Sigmoid colon (tissue), 7 donors: ENCODE results near the gene ABHD12B. TPM values are rescaled to one million over a fixed set of nuclear protein-coding genes. Genes with fewer than 3 reads are reported as not detected.

Experiments
- DNase-seq: peaks from one replicate; pipeline ENCODE4 v3.0.0-alpha.2; 2019
- H3K27ac ChIP-seq, 4 donors: fragments of 200-600 bp; sonication (generic); one replicate each; pipeline ENCODE4 v1.5.1; 2016 to 2019; ENCODE audit warnings: mild to moderate bottlenecking in 1 of 4
- H3K27me3 ChIP-seq, 3 donors: fragments of 200-600 bp; sonication (generic); one replicate each; pipeline ENCODE4 v1.5.1; 2019; ENCODE audit warnings: mild to moderate bottlenecking in 1 of 3
- H3K36me3 ChIP-seq, 4 donors: fragments of 200-600 bp; sonication (generic); one replicate each; pipeline ENCODE4 v1.5.1; 2016 to 2019
- H3K4me1 ChIP-seq, 4 donors: fragments of 200-600 bp; sonication (generic); one replicate each; pipeline ENCODE4 v1.5.1; 2017 to 2019
- H3K4me3 ChIP-seq, 4 donors: fragments of 200-600 bp; sonication (generic); one replicate each; pipeline ENCODE4 v1.5.1; 2017 to 2019; ENCODE audit warnings: mild to moderate bottlenecking in 2 of 4, moderate library complexity in 1 of 4
- H3K9me3 ChIP-seq, 4 donors: fragments of 200-600 bp in 3 of 4; sonication (generic) in 3 of 4; one replicate each; pipeline versions ENCODE4 v1.5.1 to v1.6.1; 2013 to 2019
- CTCF ChIP-seq, 4 experiments: fragments of 450-650 bp in 3 of 4; fragments of 200-600 bp in 1 of 4; IDR thresholded peaks; one replicate each; pipeline ENCODE4 v1.5.1; 2016 to 2019; ENCODE audit warnings: antibody characterized with exemption in 4 of 4, mild to moderate bottlenecking in 3 of 4, moderate library complexity in 2 of 4
- EP300 ChIP-seq, 4 donors: sonication (generic); formaldehyde crosslinking; IDR thresholded peaks; one replicate each; pipeline ENCODE4 v1.6.1; 2017; ENCODE audit warnings: antibody characterized with exemption in 4 of 4
- POLR2A ChIP-seq, 2 donors: fragments of 450-650 bp; IDR thresholded peaks; one replicate each; pipeline ENCODE4 v1.6.1; 2016; ENCODE audit warnings: antibody characterized with exemption in 2 of 2, mild to moderate bottlenecking in 2 of 2, moderate library complexity in 2 of 2
- POLR2AphosphoS5 ChIP-seq, 4 donors: sonication (generic); formaldehyde crosslinking; IDR thresholded peaks; one replicate each; pipeline ENCODE4 v1.6.1; 2017; ENCODE audit warnings: antibody characterized with exemption in 4 of 4
- WGBS, 2 donors: extraction: QIAGEN DNeasy Blood & Tissue Kit; methylation state at CpG; one replicate each; pipeline ENCODE4 v1.1.7; 2013; 5-methylcytosine and 5-hydroxymethylcytosine counted together
- intact Hi-C: fragments of 100-400 bp; cut with DNase I; formaldehyde crosslinking; loops from one replicate; pipeline ENCODE4 v1.15.1; 2023
- polyA plus RNA-seq, 3 donors: library from polyadenylated mRNA; stranded (reverse); fragments of 200-250 nt; gene quantifications; one replicate each; pipeline ENCODE4 v1.2.3, GENCODE V29; 2013
- total RNA-seq, 4 donors: library from RNA; depleted of rRNA; stranded (reverse); fragments of >200 nt; gene quantifications; one replicate each; pipeline ENCODE4 v1.1.0, GENCODE V29; 2016
- donor health status: healthy with polysubstance abuse.
- donor health status: Bipolar disorder and iron deficiency.
- donor health status: healthy.

ABHD12B gene
- total and polyA plus RNA-seq, 7 donors: 5.3 to 9.3 (median 6.0) TPM; not detected in 4

- no peak for DNase-seq
- H3K4me3 ChIP-seq: no peak overlapping the region
- H3K36me3 ChIP-seq: no peaks in the 10 kb centered on the region
- intact Hi-C loops: no loop called here
- H3K27ac ChIP-seq: no peak overlapping the region
- no peaks in the 10 kb centered on the region for H3K4me1 ChIP-seq
- 20 to 41% methylated on average over 1 of the region's 1 CpG for WGBS, 2 donors
- TF ChIP-seq CTCF (IDR thresholded peaks at IDR 0.05) (no peak), POLR2A (IDR thresholded peaks at IDR 0.05) (no peak), EP300 (IDR thresholded peaks at IDR 0.05) (no peak), POLR2AphosphoS5 (IDR thresholded peaks at IDR 0.05) (no peak)
- H3K27me3 ChIP-seq: no peaks in the 10 kb centered on the region
- no peaks in the 10 kb centered on the region for H3K9me3 ChIP-seq
Observed at GRCh38 chr14:50839048-50839447, 32.8 kb upstream of the ABHD12B start.

- Histone ChIP-seq H3K27ac (no peak overlapping the region), H3K4me3 (no peak overlapping the region), H3K27me3 (no peaks in the 10 kb centered on the region), H3K9me3 (no peaks in the 10 kb centered on the region), H3K36me3 (no peaks in the 10 kb centered on the region), H3K4me1 (no peaks in the 10 kb centered on the region)
- no peak for TF ChIP-seq POLR2A (IDR thresholded peaks at IDR 0.05)
- TF ChIP-seq POLR2AphosphoS5 (IDR thresholded peaks at IDR 0.05): no peak
- TF ChIP-seq CTCF (IDR thresholded peaks at IDR 0.05): no peak
- no peak for TF ChIP-seq EP300 (IDR thresholded peaks at IDR 0.05)
- DNase-seq: no peak
- intact Hi-C loops: no loop called here
- 93 to 94% methylated on average over 5 of the region's 5 CpGs for WGBS, 2 donors
Observed at GRCh38 chr14:50839691-50840090, 32.2 kb upstream of the ABHD12B start.

GRCh38 chr14:50844391-50844790, 27.5 kb upstream of the ABHD12B start:
- intact Hi-C loops: no loop called here
- 92 to 96% methylated on average over 2 of the region's 2 CpGs for WGBS, 2 donors

GRCh38 chr14:50845166-50845565, 26.7 kb upstream of the ABHD12B start:
- H3K27me3 ChIP-seq: no peaks in the 10 kb centered on the region
- no peak overlapping the region for H3K27ac ChIP-seq
- H3K36me3 ChIP-seq: no peaks in the 10 kb centered on the region
- peaks cover 0 to 5% (median 0%) of the 10 kb centered on the region in 4 donors for H3K4me1 ChIP-seq
- WGBS, 2 donors: 90 to 91% methylated on average over 3 of the region's 3 CpGs
- intact Hi-C loops: no loop called here
- no peak overlapping the region for H3K4me3 ChIP-seq
- no peaks in the 10 kb centered on the region for H3K9me3 ChIP-seq
- TF ChIP-seq EP300 (IDR thresholded peaks at IDR 0.05) (no peak), POLR2AphosphoS5 (IDR thresholded peaks at IDR 0.05) (no peak), POLR2A (IDR thresholded peaks at IDR 0.05) (no peak), CTCF (IDR thresholded peaks at IDR 0.05) (no peak)
- DNase-seq: no peak

More at GRCh38 chr14:50844391-50844790, 27.5 kb upstream of the ABHD12B start:
- no peaks in the 10 kb centered on the region for H3K9me3 ChIP-seq
- no peak overlapping the region for H3K4me3 ChIP-seq
- DNase-seq: no peak
- no peaks in the 10 kb centered on the region for H3K27me3 ChIP-seq
- peaks cover 0 to 5% (median 0%) of the 10 kb centered on the region in 4 donors for H3K4me1 ChIP-seq
- TF ChIP-seq CTCF (IDR thresholded peaks at IDR 0.05) (no peak), POLR2AphosphoS5 (IDR thresholded peaks at IDR 0.05) (no peak), POLR2A (IDR thresholded peaks at IDR 0.05) (no peak), EP300 (IDR thresholded peaks at IDR 0.05) (no peak)
- H3K36me3 ChIP-seq: no peaks in the 10 kb centered on the region
- no peak overlapping the region for H3K27ac ChIP-seq

- no peak for DNase-seq
- no peak overlapping the region for H3K4me3 ChIP-seq
- H3K4me1 ChIP-seq: peaks cover 0 to 5% (median 0%) of the 10 kb centered on the region in 4 donors
- TF ChIP-seq POLR2AphosphoS5 (IDR thresholded peaks at IDR 0.05): no peak
- no peaks in the 10 kb centered on the region for H3K9me3 ChIP-seq
- H3K27ac ChIP-seq: no peak overlapping the region
- H3K36me3 ChIP-seq: no peaks in the 10 kb centered on the region
- WGBS, 2 donors: 88 to 93% methylated on average over 8 of the region's 8 CpGs
- intact Hi-C loops: no loop called here
- H3K27me3 ChIP-seq: no peaks in the 10 kb centered on the region
Observed at GRCh38 chr14:50846226-50846880, 25.5 kb upstream of the ABHD12B start.
